ENCODE data around the gene LRRC73.

DNA sequence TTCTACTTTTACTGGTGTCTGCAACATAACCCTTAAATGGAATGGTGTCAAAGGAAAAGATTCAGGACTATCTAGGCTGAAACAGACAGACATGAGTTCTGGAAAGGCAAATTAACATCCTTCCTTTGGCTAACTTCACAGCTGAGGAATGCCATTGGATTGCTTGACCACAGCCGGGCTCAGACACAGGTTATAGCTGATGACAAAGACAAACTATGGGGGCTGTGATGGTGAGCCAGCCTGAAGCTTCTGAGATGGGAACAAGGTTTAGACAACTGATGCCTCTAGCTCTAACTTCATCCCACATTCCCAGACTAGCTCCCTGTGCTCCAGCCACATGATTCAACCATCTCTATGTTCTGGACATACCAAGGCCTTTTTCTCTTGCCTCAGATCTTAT lies 22.1 kb upstream of the LRRC73 start:
- TF ChIP-seq, protein P1, sequence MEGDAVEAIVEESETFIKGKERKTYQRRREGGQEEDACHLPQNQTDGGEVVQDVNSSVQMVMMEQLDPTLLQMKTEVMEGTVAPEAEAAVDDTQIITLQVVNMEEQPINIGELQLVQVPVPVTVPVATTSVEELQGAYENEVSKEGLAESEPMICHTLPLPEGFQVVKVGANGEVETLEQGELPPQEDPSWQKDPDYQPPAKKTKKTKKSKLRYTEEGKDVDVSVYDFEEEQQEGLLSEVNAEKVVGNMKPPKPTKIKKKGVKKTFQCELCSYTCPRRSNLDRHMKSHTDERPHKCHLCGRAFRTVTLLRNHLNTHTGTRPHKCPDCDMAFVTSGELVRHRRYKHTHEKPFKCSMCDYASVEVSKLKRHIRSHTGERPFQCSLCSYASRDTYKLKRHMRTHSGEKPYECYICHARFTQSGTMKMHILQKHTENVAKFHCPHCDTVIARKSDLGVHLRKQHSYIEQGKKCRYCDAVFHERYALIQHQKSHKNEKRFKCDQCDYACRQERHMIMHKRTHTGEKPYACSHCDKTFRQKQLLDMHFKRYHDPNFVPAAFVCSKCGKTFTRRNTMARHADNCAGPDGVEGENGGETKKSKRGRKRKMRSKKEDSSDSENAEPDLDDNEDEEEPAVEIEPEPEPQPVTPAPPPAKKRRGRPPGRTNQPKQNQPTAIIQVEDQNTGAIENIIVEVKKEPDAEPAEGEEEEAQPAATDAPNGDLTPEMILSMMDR (IDR thresholded peaks at IDR 0.05) = no peak
- no peak for TF ChIP-seq POLR2A (IDR thresholded peaks at IDR 0.05)
